ENCODE data around the gene ATOH8.

DNA sequence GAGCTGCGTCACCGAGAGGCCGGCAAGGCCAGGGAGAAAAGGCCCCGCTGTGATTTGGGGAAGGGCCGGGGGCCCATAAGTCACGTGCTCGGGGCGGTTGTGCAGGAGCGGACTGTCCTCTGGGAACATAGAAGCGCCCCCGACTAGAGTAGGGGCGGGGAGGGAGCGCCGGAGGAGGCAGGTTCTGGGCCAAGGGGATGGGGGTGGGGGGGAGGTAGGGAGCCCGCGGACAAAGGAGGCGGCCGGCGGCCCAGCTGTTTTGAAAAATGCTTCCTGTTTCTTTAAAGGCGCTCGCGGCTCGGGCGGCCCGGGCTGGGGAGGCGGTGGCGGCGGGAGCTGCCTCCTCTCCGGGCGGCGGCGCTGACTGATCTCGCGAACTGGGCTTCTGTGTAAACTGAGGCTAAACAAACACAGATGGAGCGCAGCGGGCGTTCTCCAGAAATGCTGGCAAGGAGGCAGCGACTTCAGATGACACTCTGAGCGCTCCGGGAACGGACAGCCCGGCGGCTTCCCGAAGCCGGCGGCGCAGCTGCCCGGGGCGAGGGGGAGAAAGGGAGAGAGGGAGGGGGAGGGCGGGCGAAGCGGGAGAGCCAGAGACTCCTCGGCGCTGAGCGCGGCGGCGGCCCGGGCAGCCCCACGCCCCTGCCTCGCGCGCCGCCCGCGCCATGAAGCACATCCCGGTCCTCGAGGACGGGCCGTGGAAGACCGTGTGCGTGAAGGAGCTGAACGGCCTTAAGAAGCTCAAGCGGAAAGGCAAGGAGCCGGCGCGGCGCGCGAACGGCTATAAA, at the start of gene ATOH8:
- TF ChIP-seq POLR2AphosphoS5 (IDR thresholded peaks at IDR 0.05), result peak; percentile 33
- TF ChIP-seq, protein P1, sequence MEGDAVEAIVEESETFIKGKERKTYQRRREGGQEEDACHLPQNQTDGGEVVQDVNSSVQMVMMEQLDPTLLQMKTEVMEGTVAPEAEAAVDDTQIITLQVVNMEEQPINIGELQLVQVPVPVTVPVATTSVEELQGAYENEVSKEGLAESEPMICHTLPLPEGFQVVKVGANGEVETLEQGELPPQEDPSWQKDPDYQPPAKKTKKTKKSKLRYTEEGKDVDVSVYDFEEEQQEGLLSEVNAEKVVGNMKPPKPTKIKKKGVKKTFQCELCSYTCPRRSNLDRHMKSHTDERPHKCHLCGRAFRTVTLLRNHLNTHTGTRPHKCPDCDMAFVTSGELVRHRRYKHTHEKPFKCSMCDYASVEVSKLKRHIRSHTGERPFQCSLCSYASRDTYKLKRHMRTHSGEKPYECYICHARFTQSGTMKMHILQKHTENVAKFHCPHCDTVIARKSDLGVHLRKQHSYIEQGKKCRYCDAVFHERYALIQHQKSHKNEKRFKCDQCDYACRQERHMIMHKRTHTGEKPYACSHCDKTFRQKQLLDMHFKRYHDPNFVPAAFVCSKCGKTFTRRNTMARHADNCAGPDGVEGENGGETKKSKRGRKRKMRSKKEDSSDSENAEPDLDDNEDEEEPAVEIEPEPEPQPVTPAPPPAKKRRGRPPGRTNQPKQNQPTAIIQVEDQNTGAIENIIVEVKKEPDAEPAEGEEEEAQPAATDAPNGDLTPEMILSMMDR (IDR thresholded peaks at IDR 0.05), result peak in 1 of 4 experiments; percentile 8

Measured in prostate gland (tissue), 2 donors.